Testis (tissue), 3 donors: Measurements from ENCODE around the gene VSIG8. TPM values are rescaled to one million over a fixed set of nuclear protein-coding genes. Genes with fewer than 3 reads are reported as not detected.

Experiments used
- DNase-seq: peaks from one replicate; pipeline ENCODE4 v3.0.0-alpha.2; 2019
- H3K27ac ChIP-seq, 2 donors: fragments of 200-600 bp; sonication (generic); one replicate each; pipeline ENCODE4 v1.5.1; 2019
- H3K27me3 ChIP-seq: fragments of 200-600 bp; sonication (generic); one replicate; pipeline ENCODE4 v1.5.1; 2019
- H3K36me3 ChIP-seq: fragments of 200-600 bp; sonication (generic); one replicate; pipeline ENCODE4 v1.5.1; 2017; ENCODE audit warnings: low read depth; ENCODE audit errors: missing control alignments
- H3K4me1 ChIP-seq: fragments of 200-600 bp; sonication (generic); one replicate; pipeline ENCODE4 v1.5.1; 2019
- H3K4me3 ChIP-seq, 2 donors: fragments of 200-600 bp; sonication (generic); one replicate each; pipeline ENCODE4 v1.5.1; 2017 to 2019
- H3K9me3 ChIP-seq: fragments of 200-600 bp; sonication (generic); one replicate; pipeline ENCODE4 v1.5.1; 2017
- CTCF ChIP-seq, 3 experiments: fragments of 450-650 bp in 2 of 3; fragments of 200-600 bp in 1 of 3; sonication (generic) in 1 of 3; IDR thresholded peaks; one replicate each; pipeline ENCODE4 v1.5.1; 2016 to 2019; ENCODE audit warnings: antibody characterized with exemption in 3 of 3, mild to moderate bottlenecking in 2 of 3, moderate library complexity in 1 of 3
- POLR2A ChIP-seq: fragments of 450-650 bp; IDR thresholded peaks from one replicate; pipeline ENCODE4 v1.6.1; 2017; ENCODE audit warnings: antibody characterized with exemption, mild to moderate bottlenecking, moderate library complexity
- WGBS, 2 donors: methylation state at CpG; one replicate each; pipeline ENCODE4 v1.1.5; 2018; 5-methylcytosine and 5-hydroxymethylcytosine counted together
- intact Hi-C: fragments of 100-400 bp; cut with DNase I; formaldehyde crosslinking; loops from one replicate; pipeline ENCODE4 v1.15.1; 2023; ENCODE audit warnings: low total_unique reads
- polyA plus RNA-seq: library from polyadenylated mRNA; stranded (reverse); fragments of 350-450 nt; fragmentation: Illumina TruSeq; extraction: RNeasy Lipid Tissue Mini Kit (QIAGEN cat#74804); gene quantifications from one replicate; pipeline ENCODE4 v1.2.3, GENCODE V29; 2014; ENCODE audit warnings: low read depth, low replicate concordance; ENCODE audit not compliant: insufficient read depth
- total RNA-seq, 2 donors: library from RNA; depleted of rRNA; stranded (reverse); fragments of >200 nt; gene quantifications; one replicate each; pipeline ENCODE4 v1.2.3, GENCODE V29; 2016

The VSIG8 gene
- total and polyA plus RNA-seq, 3 donors from 2014 or later, result 0.43 to 0.55 TPM; not detected in 1

GRCh38 chr1:159830722-159831121 lies 31.7 kb downstream of the VSIG8 start:
- Histone ChIP-seq H3K4me1 (no peaks in the 10 kb centered on the region), H3K27ac (no peak overlapping the region), H3K27me3 (no peaks in the 10 kb centered on the region), H3K4me3 (no peak overlapping the region), H3K9me3 (no peaks in the 10 kb centered on the region), H3K36me3 (no peaks in the 10 kb centered on the region)
- 87 to 90% methylated on average over 8 of the region's 8 CpGs for WGBS, 2 donors
- no peak for DNase-seq
- intact Hi-C loops, result no loop called here
- no peak for TF ChIP-seq CTCF (IDR thresholded peaks at IDR 0.05)
- no peak for TF ChIP-seq POLR2A

- WGBS, 2 donors, result 55 to 57% methylated on average over 8 to 18 of the region's 18 CpGs
- Histone ChIP-seq H3K4me3 (no peak overlapping the region), H3K4me1 (no peaks in the 10 kb centered on the region), H3K27me3 (no peaks in the 10 kb centered on the region), H3K36me3 (no peaks in the 10 kb centered on the region), H3K9me3 (no peaks in the 10 kb centered on the region), H3K27ac (no peak overlapping the region)
- intact Hi-C loops, result no loop called here
- TF ChIP-seq POLR2A, result no peak
- no peak for TF ChIP-seq CTCF (IDR thresholded peaks at IDR 0.05)
- peak; percentile 48 for DNase-seq
Measured at GRCh38 chr1:159829822-159830465, 32.5 kb downstream of the VSIG8 start.

- TF ChIP-seq CTCF (IDR thresholded peaks at IDR 0.05) (peak in 2 of 3 experiments; percentile 21 to 36), POLR2A (no peak)
- Histone ChIP-seq H3K36me3 (no peaks in the 10 kb centered on the region), H3K27ac (no peak overlapping the region), H3K4me3 (no peak overlapping the region), H3K27me3 (no peaks in the 10 kb centered on the region), H3K4me1 (no peaks in the 10 kb centered on the region), H3K9me3 (no peaks in the 10 kb centered on the region)
- DNase-seq, result peak; percentile 59
- intact Hi-C loops, result no loop called here
- WGBS, 2 donors, result 48 to 67% methylated on average over 3 of the region's 3 CpGs
Measured at GRCh38 chr1:159829273-159829634, 33.2 kb downstream of the VSIG8 start.

GRCh38 chr1:159828581-159829272 lies 33.7 kb downstream of the VSIG8 start:
- H3K4me3 ChIP-seq, result no peak overlapping the region
- no peak for DNase-seq
- intact Hi-C loops, result no loop called here
- H3K36me3 ChIP-seq, result no peaks in the 10 kb centered on the region
- H3K27me3 ChIP-seq, result no peaks in the 10 kb centered on the region
- no peak for TF ChIP-seq CTCF (IDR thresholded peaks at IDR 0.05)
- TF ChIP-seq POLR2A, result no peak
- 85 to 89% methylated on average over 11 of the region's 11 CpGs for WGBS, 2 donors
- H3K9me3 ChIP-seq, result no peaks in the 10 kb centered on the region
- no peaks in the 10 kb centered on the region for H3K4me1 ChIP-seq
- H3K27ac ChIP-seq, result no peak overlapping the region

GRCh38 chr1:159828176-159828575 lies 34.3 kb downstream of the VSIG8 start:
- Histone ChIP-seq H3K9me3 (no peaks in the 10 kb centered on the region), H3K4me1 (no peaks in the 10 kb centered on the region), H3K27me3 (no peaks in the 10 kb centered on the region), H3K27ac (no peak overlapping the region), H3K4me3 (no peak overlapping the region), H3K36me3 (no peaks in the 10 kb centered on the region)
- intact Hi-C loops, result no loop called here
- no peak for DNase-seq
- 73 to 98% methylated on average over 3 of the region's 3 CpGs for WGBS, 2 donors
- TF ChIP-seq CTCF (IDR thresholded peaks at IDR 0.05) (no peak), POLR2A (no peak)
